Tibial nerve (tissue), 4 donors: Measurements from ENCODE around the gene WNK3. TPM values are rescaled to one million over a fixed set of nuclear protein-coding genes. Genes with fewer than 3 reads are reported as not detected.

Source experiments
- DNase-seq, 2 donors: peaks; one replicate each; pipeline ENCODE4 v3.0.0-alpha.2; 2019; ENCODE audit warnings: low spot score in 2 of 2
- H3K27ac ChIP-seq, 4 donors: fragments of 200-600 bp; sonication (generic) in 3 of 4; one replicate each; pipeline ENCODE4 v1.5.1; 2017 to 2019; ENCODE audit warnings: mild to moderate bottlenecking in 1 of 4
- H3K27me3 ChIP-seq, 2 donors: fragments of 200-600 bp; sonication (generic) in 1 of 2; one replicate each; pipeline versions ENCODE4 v1.5.1 to v1.6.0; 2017 to 2019
- H3K36me3 ChIP-seq, 3 donors: fragments of 200-600 bp; sonication (generic); one replicate each; pipeline ENCODE4 v1.5.1; 2018 to 2019
- H3K4me1 ChIP-seq, 4 donors: fragments of 200-600 bp; sonication (generic) in 3 of 4; one replicate each; pipeline ENCODE4 v1.5.1; 2017 to 2019
- H3K4me3 ChIP-seq, 4 donors: fragments of 200-600 bp; sonication (generic) in 3 of 4; one replicate each; pipeline ENCODE4 v1.5.1; 2017 to 2019; ENCODE audit warnings: mild to moderate bottlenecking in 1 of 4, moderate library complexity in 1 of 4
- H3K9me3 ChIP-seq, 4 donors: fragments of 200-600 bp; sonication (generic) in 3 of 4; one replicate each; pipeline ENCODE4 v1.5.1; 2017 to 2019
- EP300 ChIP-seq, 2 donors: sonication (generic); formaldehyde crosslinking; IDR thresholded peaks; one replicate each; pipeline ENCODE4 v1.6.1; 2017; ENCODE audit warnings: antibody characterized with exemption in 2 of 2, mild to moderate bottlenecking in 1 of 2
- POLR2A ChIP-seq, 2 donors: fragments of 450-650 bp; IDR thresholded peaks; one replicate each; pipeline ENCODE4 v1.6.1; 2017; ENCODE audit warnings: antibody characterized with exemption in 2 of 2, mild to moderate bottlenecking in 2 of 2, moderate library complexity in 2 of 2
- WGBS, 2 donors: methylation state at CpG; one replicate each; pipeline ENCODE4 v1.1.5; 2018; 5-methylcytosine and 5-hydroxymethylcytosine counted together
- total RNA-seq, 4 donors: library from RNA; depleted of rRNA; stranded (reverse); fragments of >200 nt; gene quantifications; one replicate each; pipeline ENCODE4 v1.1.0, GENCODE V29; 2016
- TF ChIP-seq, protein P1 (sequence below), 5 experiments: fragments of 200-600 bp in 3 of 5; fragments of 450-650 bp in 2 of 5; sonication (generic) in 3 of 5; IDR thresholded peaks; one replicate each; pipeline ENCODE4 v1.5.1; 2016 to 2019; ENCODE audit warnings: antibody characterized with exemption in 5 of 5, mild to moderate bottlenecking in 3 of 5, moderate library complexity in 2 of 5

Gene WNK3
- total RNA-seq, 4 donors from 2014 or later, result 1.8 to 2.2 (median 2.0) TPM

DNA sequence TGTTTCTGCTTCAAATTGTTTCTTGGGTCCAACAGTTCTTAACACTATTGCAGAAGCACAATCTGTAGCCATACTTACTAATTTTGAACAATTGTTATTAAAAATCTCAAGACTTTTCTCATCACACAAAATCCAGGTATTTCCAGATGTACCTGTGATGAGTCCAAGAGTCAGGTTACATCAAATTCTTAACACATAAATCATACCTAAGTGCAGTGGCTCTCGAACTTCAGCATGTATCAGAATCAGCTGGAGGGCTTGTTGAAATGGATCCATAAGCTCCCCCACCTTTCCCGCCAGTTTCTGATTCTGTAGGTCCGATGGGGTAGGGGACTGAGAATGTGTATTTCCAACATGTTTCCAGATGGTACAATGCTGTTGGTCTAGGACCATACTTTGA is 185.4 kb downstream of the WNK3 start:
- H3K36me3 ChIP-seq, result no peaks in the 10 kb centered on the region
- no peak overlapping the region for H3K27ac ChIP-seq
- DNase-seq, result no peak
- H3K9me3 ChIP-seq, result no peaks in the 10 kb centered on the region
- peaks cover 0 to 9% (median 2%) of the 10 kb centered on the region in 4 donors for H3K4me1 ChIP-seq
- H3K27me3 ChIP-seq, result peaks cover 0 to 6% of the 10 kb centered on the region in 2 donors
- H3K4me3 ChIP-seq, result no peak overlapping the region
- 78 to 85% methylated on average over 3 of the region's 3 CpGs for WGBS, 2 donors
- TF ChIP-seq, protein P1, sequence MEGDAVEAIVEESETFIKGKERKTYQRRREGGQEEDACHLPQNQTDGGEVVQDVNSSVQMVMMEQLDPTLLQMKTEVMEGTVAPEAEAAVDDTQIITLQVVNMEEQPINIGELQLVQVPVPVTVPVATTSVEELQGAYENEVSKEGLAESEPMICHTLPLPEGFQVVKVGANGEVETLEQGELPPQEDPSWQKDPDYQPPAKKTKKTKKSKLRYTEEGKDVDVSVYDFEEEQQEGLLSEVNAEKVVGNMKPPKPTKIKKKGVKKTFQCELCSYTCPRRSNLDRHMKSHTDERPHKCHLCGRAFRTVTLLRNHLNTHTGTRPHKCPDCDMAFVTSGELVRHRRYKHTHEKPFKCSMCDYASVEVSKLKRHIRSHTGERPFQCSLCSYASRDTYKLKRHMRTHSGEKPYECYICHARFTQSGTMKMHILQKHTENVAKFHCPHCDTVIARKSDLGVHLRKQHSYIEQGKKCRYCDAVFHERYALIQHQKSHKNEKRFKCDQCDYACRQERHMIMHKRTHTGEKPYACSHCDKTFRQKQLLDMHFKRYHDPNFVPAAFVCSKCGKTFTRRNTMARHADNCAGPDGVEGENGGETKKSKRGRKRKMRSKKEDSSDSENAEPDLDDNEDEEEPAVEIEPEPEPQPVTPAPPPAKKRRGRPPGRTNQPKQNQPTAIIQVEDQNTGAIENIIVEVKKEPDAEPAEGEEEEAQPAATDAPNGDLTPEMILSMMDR (IDR thresholded peaks at IDR 0.05), result no peak
- no peak for TF ChIP-seq POLR2A (IDR thresholded peaks at IDR 0.05)
- TF ChIP-seq EP300 (IDR thresholded peaks at IDR 0.05), result no peak

DNA sequence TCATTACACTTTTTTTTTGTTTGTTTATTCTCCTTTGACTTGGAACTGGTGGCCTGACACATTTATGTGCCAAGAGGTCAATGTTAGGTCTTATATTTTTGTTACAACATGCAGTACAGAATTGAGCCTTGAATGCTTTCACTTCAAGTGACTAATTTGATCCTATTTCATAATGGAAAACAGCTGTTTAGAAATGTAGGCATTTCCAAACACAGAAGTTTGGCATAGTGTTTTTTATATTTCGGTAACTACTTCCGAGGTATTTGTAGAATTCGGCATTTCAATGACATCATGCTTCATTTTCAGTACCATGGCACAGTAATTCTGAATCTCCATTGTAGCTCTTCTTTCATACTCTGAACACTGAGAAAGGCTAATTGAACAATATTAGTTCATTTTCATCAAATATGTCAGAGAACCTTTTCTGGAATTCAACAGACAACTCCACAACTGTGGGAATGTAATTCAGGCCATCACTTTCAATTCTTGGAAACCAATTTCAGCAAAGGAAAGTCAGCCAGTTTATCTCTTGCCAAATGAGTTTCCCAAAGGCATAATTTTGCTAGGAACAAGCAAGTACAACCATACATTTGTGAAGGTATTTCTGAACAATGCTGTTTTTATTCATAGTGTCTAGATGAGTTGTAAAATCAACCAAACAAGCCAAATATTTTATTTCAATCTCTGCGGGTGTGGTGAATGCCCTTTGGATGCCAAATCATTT is 186.2 kb downstream of the WNK3 start:
- peaks cover 0 to 9% (median 0%) of the 10 kb centered on the region in 4 donors for H3K4me1 ChIP-seq
- 19 to 51% methylated on average over 4 of the region's 4 CpGs for WGBS, 2 donors

DNA sequence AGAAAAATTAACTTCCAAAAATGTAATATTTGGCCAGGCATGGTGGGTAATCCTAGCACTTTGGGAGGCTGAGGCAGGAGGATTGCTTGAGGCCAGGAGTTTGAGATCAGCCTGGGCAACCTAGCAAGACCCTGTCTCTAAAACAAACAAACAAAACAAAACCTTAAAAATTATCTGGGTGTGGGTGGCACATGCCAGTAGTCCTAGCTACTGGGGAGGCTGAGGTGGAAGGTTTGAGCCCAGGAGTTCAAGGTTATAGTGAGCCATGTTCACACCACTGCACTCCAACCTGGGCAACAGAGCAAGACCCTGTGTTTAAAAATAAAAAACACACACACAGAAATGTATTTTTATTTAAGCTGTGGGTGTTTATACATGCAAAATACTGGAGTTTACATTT is 186.8 kb downstream of the WNK3 start:
- H3K4me3 ChIP-seq, result no peak overlapping the region
- H3K27me3 ChIP-seq, result no peaks in the 10 kb centered on the region
- TF ChIP-seq POLR2A (IDR thresholded peaks at IDR 0.05) (no peak), EP300 (IDR thresholded peaks at IDR 0.05) (no peak)
- TF ChIP-seq, protein P1 (IDR thresholded peaks at IDR 0.05), result no peak
- H3K27ac ChIP-seq, result peak overlapping the region in 1 of 4 donors; percentile 59
- H3K4me1 ChIP-seq, result peaks cover 0 to 9% (median 0%) of the 10 kb centered on the region in 4 donors
- H3K9me3 ChIP-seq, result no peaks in the 10 kb centered on the region
- DNase-seq, result no peak
- no peaks in the 10 kb centered on the region for H3K36me3 ChIP-seq

More for the DNA sequence above, 186.2 kb downstream of the WNK3 start:
- no peaks in the 10 kb centered on the region for H3K9me3 ChIP-seq
- DNase-seq, result no peak
- no peak overlapping the region for H3K4me3 ChIP-seq
- H3K36me3 ChIP-seq, result no peaks in the 10 kb centered on the region
- TF ChIP-seq EP300 (IDR thresholded peaks at IDR 0.05) (no peak), POLR2A (IDR thresholded peaks at IDR 0.05) (no peak)
- TF ChIP-seq, protein P1 (IDR thresholded peaks at IDR 0.05), result no peak
- peaks cover 0 to under 1% of the 10 kb centered on the region in 2 donors for H3K27me3 ChIP-seq
- peak overlapping the region in 1 of 4 donors; percentile 59 for H3K27ac ChIP-seq

DNA sequence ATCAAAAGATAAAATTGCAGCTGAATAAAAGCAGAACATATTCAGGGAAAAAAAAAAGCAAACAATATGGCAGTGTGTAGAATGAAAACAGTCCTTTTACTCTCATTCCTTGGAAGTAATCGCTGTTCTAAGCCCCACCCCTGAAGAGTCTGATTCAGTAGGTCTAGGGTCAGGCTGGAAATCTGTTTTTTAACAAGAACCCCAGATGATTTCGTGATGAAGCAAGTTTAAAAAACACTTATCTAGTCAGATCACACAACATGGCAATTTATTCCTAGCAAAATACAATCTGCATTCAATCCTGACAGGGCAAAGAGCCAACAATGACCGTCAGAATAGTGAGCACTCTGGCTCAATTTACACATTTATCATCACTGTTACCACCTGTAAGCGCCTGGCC is 190.9 kb downstream of the WNK3 start:
- H3K9me3 ChIP-seq, result no peaks in the 10 kb centered on the region
- H3K27ac ChIP-seq, result no peak overlapping the region
- 18 to 28% methylated on average over 4 of the region's 4 CpGs for WGBS, 2 donors
- no peak overlapping the region for H3K4me3 ChIP-seq
- H3K4me1 ChIP-seq, result peaks cover 0 to 8% (median 0%) of the 10 kb centered on the region in 4 donors
- no peaks in the 10 kb centered on the region for H3K36me3 ChIP-seq
- no peak for DNase-seq
- H3K27me3 ChIP-seq, result no peaks in the 10 kb centered on the region
- TF ChIP-seq, protein P1 (IDR thresholded peaks at IDR 0.05), result no peak
- TF ChIP-seq POLR2A (IDR thresholded peaks at IDR 0.05), result no peak
- no peak for TF ChIP-seq EP300 (IDR thresholded peaks at IDR 0.05)

DNA sequence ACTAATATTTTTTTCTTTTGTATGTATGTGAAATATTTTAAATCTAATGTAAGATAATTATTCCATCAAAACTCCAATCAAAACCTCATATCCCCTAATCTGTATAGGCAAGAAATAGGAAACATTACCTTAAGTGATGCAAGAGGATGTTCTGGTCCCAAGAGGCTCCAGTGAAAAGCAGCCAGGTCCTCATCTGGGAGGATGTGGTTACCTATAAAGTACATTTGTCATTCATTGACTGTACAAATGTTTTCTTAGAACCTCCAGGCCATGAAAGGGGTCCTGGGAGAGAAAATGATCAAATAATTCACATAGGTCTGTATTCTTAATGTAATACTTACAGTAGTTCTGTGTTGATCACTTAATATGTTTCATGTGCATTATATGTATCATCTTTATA is 200.3 kb downstream of the WNK3 start:
- H3K9me3 ChIP-seq, result no peaks in the 10 kb centered on the region
- no peak overlapping the region for H3K4me3 ChIP-seq
- no peak for DNase-seq
- H3K36me3 ChIP-seq, result peaks cover 0 to 20% (median 0%) of the 10 kb centered on the region in 3 donors
- no peaks in the 10 kb centered on the region for H3K27me3 ChIP-seq
- H3K27ac ChIP-seq, result no peak overlapping the region
- no peaks in the 10 kb centered on the region for H3K4me1 ChIP-seq
- TF ChIP-seq EP300 (IDR thresholded peaks at IDR 0.05) (no peak), POLR2A (IDR thresholded peaks at IDR 0.05) (no peak)
- TF ChIP-seq, protein P1 (IDR thresholded peaks at IDR 0.05), result no peak
